SIG-M5 treated with dmso at 0.1 percent for 504 hours (cell line): ENCODE results near the gene AQP2.

Experiments used
- DNase-seq: peaks from one replicate; lab custom pipeline; 2025; ENCODE audit not compliant: unreplicated experiment; lab: John Stamatoyannopoulos, UW

AQP2 gene

DNA sequence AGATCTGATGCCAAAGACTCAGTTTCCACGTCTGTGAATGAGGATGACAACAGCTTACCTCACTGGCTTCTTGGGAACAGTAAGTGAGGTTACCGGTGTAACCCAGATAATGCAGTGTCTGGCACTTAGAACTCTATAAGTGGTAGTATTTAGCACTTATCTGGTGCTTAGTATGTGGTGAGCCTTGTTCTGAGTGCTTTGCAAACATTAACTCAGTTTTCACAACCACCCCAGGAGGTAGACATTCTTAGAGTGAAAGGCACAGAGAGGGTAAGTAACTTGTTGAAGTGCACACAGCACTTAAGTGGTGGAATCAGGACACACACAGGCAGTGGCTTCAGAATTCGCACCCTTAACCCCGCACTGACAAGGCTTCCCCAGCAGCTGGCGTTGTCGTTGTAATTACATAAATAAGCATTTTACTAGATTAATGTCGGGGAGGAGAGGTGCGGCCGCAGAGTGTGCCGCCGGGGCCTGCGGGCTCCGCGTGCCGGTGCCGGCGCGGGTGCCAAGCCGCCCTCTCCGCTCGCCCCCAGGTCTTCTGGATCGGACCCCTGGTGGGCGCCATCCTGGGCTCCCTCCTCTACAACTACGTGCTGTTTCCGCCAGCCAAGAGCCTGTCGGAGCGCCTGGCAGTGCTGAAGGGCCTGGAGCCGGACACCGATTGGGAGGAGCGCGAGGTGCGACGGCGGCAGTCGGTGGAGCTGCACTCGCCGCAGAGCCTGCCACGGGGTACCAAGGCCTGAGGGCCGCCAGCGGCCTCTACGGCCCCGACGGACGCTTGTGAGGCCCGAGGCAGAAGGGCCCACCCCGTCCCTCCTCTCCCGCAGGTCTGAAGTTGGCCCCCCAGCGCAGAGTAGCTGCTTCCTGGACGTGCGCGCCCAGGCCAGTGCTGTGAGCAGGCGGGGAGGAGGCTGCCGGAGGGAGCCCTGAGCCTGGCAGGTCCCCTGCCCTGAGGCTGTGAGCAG lies 4.6 kb downstream of the AQP2 start:
- DNase-seq, result no peak

DNA sequence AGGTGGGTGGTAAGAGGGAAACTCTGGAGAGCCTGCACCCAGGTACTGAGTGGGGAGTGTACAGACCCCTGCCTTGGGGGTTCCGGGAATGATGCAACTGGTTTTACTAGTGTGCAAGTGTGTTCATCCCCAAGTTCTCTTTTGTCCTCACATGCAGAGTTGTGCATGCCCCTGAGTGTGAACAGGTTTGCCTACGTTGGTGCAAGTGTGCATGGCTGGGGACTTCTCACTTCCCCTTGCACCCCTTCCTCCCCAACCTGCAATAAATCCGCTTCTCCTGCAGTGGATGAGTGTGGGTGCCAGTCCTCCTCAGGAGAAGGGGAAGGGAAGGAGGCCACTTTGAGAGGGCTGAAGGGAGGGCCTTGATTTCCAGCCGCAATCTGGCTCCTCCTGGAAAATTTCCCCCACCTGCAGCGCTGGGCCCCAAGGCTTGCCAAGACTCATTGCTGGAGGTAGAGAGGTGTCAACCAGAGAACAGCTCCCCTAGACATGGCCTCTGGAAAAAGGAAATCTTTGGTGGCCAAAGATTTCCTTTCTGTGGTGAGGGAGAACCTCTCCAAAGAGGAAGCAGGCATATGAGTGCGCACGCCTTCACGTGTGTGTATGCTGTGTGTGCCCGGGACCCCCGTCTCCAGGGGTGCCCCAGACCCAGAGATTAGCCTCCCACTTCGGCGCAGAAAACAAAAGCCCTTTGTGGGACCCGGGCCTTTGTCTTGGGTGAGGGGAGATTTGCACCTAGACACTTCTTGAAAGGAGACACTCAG lies 5.5 kb downstream of the AQP2 start:
- no peak for DNase-seq

- DNase-seq, result no peak
These were observed 6.4 kb downstream of the AQP2 start for GRCh38 chr12:49956663-49957569.

- DNase-seq, result no peak
These were observed 7.0 kb downstream of the AQP2 start for GRCh38 chr12:49957570-49957967.

GRCh38 chr12:49959685-49960473 lies 9.3 kb downstream of the AQP2 start:
- no peak for DNase-seq

- DNase-seq, result no peak
These were observed 10.1 kb downstream of the AQP2 start for GRCh38 chr12:49960474-49961110.

DNA sequence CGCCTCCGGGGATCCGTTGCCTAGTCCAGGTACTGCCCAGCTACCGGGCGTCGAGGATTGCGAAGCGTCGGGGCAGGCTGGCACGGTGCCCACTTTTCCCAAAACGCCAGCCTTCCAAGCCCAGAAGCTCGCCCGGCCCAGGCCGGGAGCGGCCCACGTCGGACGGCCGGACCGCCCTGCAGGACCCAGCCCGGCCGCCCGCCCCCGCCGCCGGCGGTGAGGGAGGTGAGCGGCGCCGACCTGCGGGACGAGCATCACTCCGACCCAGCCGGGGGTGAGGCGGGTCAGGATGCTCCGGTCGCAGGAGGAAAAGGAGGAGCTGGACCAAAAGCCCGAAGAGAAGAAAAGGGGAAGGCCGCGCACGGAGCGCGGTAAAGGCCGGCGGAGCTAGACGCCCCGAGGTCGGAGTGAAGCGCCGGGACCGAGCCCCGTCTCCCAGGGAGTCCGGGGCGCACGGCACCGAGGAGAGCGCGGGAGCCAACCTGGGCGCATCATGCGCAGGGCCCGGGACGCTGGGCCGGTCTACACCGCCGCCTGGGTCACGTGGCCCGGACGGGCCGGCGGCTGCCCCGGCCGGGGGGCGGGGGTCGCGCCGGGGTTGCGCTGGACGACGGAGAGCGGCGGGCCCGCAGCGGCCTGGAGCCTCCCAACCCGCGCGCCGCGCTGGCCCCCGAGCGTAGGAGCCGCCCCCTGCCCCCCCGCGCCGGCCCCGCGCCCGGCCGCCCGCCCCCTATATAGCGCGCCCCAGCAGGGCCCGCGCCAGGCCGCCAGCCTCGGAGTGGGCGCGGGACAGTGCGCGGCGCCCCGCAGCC lies 10.8 kb downstream of the AQP2 start, which contains the start of gene AQP5:
Gene AQP5 (plus strand): TSS at position 762 of the 812 bp plus-strand sequence. CDS start 146 bp downstream, outside the sequence.
- DNase-seq, result no peak

DNA sequence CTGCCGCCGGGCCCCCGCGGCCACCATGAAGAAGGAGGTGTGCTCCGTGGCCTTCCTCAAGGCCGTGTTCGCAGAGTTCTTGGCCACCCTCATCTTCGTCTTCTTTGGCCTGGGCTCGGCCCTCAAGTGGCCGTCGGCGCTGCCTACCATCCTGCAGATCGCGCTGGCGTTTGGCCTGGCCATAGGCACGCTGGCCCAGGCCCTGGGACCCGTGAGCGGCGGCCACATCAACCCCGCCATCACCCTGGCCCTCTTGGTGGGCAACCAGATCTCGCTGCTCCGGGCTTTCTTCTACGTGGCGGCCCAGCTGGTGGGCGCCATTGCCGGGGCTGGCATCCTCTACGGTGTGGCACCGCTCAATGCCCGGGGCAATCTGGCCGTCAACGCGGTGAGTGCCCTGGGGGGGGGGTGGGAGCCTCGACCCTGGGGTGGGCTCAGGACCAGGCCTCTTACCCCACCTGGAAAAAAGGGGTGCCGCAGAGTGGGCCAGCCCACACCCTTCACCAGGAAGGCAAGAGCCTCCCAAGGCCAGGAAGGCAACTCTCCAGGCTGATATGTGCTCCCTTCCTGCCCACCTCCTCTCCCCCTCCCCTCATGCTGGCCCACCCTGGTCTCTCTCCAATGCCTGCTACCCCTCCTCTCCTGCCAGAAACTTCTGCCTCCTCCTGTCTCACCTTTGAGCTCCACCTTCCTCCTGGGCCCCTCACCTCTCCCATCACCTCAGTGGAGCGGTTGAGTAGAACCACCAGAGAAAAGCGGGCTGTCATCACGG lies 11.6 kb downstream of the AQP2 start:
- DNase-seq, result no peak

DNA sequence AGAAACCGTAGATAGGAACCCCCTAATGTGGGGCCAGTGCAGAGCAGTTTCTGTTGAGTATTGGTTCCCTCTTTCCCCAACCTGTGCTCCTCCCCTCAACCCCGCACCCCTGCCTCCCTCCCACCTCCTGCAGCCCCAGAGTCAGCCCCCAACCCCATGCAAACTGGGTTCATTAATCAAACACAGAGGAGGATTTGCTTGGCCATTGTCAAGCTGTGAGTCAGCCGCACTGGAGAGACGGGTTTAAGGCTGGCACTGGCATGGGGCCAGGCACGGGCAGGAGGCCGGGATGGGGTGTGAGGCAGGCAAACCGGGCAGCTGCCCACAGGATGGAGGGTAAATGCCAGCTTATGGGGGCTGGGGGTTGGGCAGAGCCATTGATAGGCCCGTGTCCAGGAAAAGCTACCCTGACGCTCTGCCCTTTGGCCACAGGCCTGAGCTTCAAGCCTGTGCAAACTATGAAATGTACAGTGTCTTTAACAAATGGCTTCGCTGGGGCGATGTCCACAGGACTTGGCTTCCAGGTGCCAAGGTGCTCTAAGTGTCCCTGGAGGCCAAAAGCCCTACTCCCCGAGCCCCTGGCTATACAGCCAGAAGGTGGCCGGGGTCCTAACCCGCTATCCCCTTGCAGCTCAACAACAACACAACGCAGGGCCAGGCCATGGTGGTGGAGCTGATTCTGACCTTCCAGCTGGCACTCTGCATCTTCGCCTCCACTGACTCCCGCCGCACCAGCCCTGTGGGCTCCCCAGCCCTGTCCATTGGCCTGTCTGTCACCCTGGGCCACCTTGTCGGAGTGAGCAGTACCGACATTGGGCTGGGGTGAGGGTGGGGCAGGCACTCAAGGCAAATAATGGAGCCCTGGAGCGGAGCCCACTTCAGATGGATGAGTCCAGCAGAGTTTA lies 12.6 kb downstream of the AQP2 start:
- DNase-seq, result peak; percentile 21

- no peak for DNase-seq
These were observed 13.7 kb downstream of the AQP2 start for GRCh38 chr12:49963976-49964815.

DNA sequence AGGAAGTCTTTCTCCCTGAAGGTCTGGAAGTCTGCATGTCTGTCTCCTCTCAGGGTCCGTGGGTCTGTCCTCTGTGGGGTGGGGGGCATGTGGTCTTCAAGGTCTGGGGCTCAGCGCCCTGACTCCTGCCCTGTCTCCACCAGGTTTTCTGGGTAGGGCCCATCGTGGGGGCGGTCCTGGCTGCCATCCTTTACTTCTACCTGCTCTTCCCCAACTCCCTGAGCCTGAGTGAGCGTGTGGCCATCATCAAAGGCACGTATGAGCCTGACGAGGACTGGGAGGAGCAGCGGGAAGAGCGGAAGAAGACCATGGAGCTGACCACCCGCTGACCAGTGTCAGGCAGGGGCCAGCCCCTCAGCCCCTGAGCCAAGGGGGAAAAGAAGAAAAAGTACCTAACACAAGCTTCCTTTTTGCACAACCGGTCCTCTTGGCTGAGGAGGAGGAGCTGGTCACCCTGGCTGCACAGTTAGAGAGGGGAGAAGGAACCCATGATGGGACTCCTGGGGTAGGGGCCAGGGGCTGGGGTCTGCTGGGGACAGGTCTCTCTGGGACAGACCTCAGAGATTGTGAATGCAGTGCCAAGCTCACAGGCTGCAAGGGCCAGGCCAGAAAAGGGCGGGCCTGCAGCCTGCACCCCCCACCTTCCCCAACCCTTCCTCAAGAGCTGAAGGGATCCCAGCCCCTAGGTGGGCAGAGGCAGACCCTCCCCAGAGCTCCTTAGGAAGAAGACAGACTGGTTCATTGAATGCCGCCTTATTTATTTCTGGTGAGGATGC lies 14.5 kb downstream of the AQP2 start:
- DNase-seq, result no peak

DNA sequence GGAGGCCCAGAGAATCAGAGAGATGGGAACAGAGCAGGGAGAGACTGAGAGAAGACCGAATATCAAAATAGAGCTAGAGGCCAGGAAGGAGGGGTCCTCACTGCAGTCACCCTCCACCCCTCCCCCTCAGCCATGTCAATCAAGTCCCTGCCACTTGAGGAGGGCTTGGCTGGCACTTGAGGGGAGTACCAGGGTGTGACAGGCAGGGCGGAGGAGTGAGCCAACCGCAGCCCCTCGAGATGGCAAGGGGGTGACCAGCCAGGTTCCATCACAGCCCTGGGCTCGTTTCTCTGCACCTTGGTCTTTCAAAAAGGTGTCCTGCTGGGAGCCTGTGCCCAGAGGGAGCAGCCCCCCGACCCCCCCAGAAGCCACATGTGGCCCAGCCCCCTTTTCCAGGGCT lies 15.3 kb downstream of the AQP2 start:
- DNase-seq, result no peak

DNA sequence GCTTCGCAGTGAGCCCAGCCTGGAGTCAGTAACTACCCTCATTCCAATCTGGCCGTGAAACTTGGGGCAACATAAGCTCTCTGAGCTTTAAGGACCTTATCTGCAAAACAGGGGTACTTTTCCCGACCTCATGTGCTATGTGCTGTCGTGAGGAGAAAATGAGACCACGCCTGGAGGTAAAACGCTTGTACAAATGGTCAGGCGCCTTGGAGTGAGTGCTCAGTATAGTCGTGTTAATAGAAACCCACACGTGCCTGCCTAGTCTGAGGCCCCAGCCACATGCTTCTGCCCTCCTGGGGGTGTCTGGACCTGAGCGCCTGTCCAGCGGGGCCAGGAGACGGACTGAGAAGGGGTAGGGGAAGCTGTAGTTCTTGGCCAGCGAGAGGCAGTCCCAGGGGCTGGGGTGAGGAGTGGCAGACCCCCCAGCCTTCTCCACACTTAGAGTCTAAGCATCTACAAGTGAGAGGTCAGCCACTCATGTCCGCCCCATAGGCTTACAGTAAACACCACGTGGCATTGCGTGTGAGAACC lies 16.0 kb downstream of the AQP2 start:
- no peak for DNase-seq

- peak; percentile 75 for DNase-seq
These were observed 16.7 kb downstream of the AQP2 start for GRCh38 chr12:49967042-49967776.
